GM19395 (cell line): ENCODE measurements around the gene RBFOX1.

ENCODE experiments used
- ATAC-seq: cut with Tn5 transposase; IDR thresholded peaks from one replicate; pipeline ENCODE4 v1.9.1; 2021; ENCODE audit warnings: mild to moderate bottlenecking, moderate library complexity; ENCODE audit not compliant: unreplicated experiment

The RBFOX1 gene

GRCh38 chr16:7333180-7333725 is 608 bp downstream of the RBFOX1 start:
- ATAC-seq: no peak

DNA sequence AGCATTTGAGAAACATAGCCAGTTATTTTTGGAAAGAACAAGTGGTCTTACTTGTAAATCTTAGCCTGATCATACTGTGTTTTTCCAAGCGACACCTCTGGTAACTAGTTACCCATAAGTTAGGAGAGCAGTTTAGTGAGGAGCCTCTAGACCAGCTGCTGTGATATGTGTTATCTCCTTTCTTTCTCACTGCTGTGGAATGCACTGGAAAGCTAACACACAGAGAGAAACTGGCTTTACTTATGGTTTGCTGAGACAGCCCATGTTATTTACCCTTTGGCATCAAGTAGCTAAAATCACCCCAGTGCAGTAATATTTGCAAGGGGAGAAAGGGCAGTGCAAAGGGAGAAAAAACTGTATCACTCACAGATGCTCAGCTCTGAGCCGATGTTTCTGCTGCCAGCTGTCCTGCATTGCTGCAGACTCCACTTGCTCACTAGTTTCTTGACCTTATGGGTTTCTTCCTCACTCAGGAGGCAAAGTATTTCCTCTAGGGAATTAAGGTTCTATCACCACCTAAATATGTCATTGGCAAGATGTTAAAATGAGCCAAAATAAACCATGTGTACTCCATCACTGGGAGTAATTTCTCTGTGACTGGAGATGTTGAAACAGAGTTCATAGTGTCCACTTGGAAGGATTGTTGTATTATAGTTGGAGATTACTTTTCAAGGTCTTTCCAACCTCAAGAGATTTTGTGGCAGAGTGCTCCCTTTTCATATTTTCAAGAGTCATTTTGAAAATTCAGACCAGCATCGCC is 2.3 kb downstream of the RBFOX1 start:
- no peak for ATAC-seq

- no peak for ATAC-seq
These were observed 3.5 kb downstream of the RBFOX1 start for GRCh38 chr16:7335991-7336634.

DNA sequence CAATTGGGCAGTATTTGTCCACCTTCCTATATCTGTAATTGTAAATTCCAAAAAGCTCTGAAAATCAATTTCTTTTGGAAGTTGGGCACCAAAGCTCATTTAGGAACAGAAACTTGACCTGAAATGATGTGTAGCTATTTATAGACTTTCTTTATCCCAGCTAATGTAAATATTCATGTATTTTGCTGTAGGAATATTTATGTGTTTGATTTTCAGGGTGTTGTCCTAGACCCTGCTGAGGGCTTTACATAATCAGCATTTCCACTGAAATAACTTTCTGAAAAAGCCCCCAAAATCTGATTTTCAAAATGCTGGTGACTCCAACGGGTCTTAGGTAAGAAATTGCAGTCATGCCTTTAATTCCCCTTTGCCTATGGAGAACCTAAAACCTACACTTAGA is 4.1 kb downstream of the RBFOX1 start:
- ATAC-seq: no peak

DNA sequence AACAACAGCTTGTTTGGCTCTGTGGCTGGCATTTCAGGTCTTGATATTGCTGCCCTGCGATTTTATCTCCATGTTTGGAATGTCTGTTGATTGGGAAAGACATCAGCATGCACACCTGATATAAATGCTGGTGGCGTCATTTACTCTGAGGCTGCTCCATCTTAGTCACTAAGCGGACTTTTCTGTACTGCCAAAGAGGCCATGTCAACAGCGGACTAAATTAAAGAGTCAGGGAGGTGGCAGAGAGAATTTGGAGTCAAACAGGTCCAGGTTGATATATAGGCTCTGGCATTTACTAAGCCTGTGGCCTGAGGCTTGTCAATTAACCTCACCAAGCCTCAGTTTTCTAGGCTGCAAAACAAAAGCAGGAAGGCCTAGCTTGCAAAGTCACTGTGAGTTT is 6.2 kb downstream of the RBFOX1 start:
- no peak for ATAC-seq

DNA sequence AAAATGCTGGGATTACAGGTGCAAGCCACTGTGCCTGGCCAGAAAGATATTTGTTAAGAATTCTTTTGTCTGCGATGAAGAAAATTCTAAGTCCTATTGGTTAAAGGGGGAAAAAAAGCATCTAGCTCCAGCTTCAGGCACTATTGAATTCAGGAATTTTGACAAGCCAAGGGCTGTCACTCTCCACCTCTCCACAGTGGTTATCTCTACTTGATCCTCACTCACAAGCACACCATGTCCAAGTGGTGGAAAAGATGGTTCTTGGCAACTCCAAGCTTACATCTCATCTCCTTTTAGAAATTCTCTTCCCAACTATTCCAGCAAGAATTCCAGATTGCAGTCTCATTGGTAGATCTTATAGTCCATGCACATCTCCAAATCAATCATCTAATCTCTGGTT is 7.1 kb downstream of the RBFOX1 start:
- no peak for ATAC-seq

- no peak for ATAC-seq
These were observed 8.3 kb downstream of the RBFOX1 start for GRCh38 chr16:7340938-7341337.

- no peak for ATAC-seq
These were observed 10.0 kb downstream of the RBFOX1 start for GRCh38 chr16:7342598-7342997.

- no peak for ATAC-seq
These were observed 10.6 kb downstream of the RBFOX1 start for GRCh38 chr16:7343243-7343642.

DNA sequence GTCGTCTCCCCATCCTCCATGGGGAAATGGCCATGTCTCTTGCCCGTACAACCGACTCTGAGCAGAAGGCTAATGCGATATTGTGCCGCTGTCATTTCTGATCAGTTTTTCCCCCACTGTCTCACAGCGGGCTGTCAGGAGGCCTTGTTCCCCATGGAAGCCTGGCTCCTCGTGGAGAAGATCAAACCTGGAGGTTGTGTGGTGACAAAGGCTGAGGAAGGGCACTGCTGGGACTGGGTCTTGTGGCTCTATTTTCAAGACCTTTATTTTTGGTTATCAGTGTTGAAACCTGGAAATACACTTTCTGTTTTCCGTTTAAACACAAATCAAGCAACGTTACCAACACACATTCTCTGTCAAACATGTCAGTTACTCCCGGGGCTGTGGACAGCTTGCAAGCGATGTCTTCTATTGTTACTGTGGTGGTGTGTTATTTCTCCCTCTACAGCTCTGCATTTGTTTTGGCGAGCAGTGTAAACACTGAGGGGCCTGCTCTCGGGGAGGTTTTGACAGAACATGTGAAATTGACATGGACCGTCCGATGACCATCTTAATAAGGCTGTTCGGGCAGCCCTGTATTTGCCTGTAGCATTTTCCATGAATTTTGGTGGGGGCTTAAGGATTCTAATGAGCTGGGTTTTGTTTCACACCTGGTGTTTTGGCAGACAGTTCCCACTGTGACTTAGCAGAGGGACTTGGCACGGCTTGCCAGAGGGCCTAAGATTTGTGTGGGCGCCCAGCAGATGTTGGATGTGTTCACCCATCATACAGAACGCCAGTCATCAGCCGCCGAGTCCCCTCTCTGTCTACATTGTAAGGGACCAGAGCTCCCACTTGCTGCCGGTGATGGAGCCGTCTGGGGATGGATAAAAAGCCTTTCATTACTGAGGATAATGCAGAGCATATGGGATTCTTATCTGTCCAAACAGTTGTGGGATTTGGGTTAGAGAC is 12.5 kb downstream of the RBFOX1 start:
- ATAC-seq: no peak

DNA sequence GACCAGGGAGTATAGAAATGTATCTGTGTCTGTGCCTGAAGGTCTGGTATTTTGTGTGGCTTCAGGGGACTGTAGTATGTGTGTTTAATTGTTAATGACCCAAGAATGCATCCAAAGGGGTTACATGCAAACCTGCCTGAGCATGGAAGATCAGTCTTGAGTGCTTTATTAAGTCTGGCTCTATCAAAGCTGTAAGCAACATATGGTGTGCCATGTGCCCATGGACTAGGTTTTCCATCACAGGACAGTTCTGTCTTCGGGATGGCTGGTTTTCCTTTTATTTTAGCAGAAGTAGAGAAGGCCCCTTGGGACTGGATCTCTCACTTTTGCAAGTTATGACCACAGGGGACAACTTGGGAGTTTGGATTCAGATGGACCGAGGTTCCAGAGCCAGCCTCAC is 18.2 kb downstream of the RBFOX1 start:
- ATAC-seq: no peak

- ATAC-seq: no peak
These were observed 19.2 kb downstream of the RBFOX1 start for GRCh38 chr16:7351610-7352510.

DNA sequence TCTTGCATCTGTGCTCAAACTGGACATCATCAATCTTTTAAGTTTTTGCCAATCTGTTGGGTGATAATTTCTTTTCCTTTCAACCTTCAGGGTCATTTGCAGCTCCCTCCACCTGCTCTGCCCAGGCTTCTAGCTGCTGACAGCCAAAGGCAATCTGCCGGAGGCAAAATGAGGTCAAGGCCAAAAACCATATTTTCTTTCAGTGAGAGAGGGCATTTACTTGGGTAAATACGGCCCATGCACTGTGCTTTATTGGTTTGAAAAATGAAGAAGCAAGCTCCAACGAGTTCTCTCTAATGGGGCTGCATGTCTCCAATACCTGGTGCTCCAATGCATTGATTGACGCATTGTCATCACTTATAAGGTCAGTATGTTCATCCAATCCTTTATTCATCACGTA is 23.1 kb downstream of the RBFOX1 start:
- no peak for ATAC-seq

- ATAC-seq: no peak
These were observed 28.9 kb downstream of the RBFOX1 start for GRCh38 chr16:7361416-7362129.

DNA sequence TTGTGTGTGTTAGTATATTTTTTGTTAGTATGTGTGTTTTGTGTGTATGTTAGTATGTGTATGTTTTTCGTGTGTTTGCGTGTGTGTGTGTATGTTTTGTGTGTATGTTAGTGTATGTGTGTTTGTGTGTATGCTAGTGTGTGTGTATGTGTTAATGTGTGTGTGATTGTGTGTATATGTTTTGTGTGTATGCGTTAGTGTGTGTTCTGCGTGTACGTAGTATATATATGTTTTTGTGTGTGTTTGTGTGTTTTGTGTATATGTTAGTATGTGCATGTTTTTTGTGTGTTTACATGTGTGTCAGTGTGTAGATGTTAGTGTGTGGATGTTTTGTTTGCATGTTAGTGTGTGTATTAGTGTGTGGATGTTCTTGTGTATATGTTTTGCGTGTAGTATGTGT is 29.6 kb downstream of the RBFOX1 start:
- ATAC-seq: no peak

DNA sequence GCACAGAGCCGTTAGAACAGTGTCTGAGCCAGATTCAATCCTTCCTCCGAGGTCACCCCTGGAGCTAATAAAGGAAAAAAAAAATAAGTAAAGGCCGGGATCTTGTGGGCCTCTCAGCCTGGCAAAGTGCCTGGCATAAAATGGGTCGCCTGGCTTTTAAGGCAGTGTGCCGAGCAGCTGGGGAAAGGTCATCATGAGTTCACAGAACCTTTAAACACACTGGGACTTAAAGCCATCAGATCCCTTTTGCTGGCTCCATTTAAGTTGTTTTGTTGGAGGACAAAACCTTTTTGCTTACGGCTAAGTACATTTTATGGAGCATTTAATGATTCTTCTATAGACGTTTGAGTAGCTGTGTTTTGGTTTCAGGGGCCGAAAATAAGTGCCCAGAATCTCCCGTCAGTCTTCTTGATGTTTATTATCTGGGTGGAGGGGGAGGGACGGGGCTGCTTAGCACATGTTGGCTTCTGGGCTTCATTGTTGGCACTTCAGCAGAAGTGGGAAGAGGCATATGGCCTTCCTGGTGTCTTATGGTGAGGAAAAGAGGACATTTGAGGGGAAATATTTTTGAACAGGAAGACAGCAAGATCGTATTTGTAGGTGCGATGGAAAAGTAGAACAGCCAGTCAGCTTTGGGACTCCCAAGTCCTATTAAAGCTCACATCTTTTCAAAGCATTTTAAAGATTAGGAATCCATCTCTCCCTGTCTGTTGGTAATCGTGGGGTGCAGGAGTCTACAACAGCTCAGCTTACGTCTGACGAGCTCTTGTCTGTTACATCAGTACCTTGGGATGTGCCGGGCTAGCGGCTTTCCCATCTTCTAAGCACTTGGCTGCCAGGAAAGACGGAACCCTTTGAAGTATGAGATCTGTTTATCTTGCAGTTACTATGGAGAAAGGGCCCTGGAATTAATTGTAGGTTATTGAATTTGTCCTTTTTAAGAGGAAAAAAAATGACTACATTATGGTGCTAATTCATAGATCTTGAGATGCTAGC is 31.1 kb downstream of the RBFOX1 start:
- ATAC-seq: no peak

DNA sequence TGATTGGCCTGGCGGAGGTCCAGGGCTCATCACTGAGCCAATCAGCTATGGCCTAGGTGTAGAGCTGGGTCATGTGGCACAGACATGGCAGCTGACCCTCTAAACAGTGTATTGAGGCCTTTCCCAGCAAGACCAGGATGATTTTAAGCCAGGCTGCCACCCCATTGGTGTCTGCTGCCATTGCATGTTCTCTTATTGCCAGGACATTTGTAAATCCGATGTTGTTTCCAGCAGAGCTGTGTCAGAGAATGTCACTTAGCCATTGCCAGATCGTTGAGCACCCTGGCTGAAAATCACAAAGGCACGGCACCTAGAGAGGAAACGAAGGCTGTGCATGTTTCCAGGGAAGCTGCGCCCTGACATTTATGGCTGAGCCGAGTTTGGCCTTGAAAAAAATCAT is 33.4 kb downstream of the RBFOX1 start:
- ATAC-seq: no peak
